DND-41 (cell line): ENCODE results near the gene SOWAHA.

ENCODE experiments used
- ATAC-seq: fragments of 200-7000 bp; cut with Tn5 transposase; 3 replicates; pipeline ENCODE4 v1.9.1; 2021; ENCODE audit warnings: low read depth; ENCODE audit not compliant: insufficient read depth
- DNase-seq: peaks from one replicate; pipeline ENCODE4 v3.0.0-alpha.2; 2020
- H2AFZ ChIP-seq: 2 replicates; pipeline ENCODE4 v1.6.0; 2012; ENCODE audit warnings: low read depth, low read length
- H3K27ac ChIP-seq: 2 replicates; pipeline ENCODE4 v1.5.1; 2012; ENCODE audit warnings: low read length, inconsistent platforms
- H3K27me3 ChIP-seq: fragments of 200-600 bp; sonication (generic); 2 replicates; pipeline ENCODE4 v1.6.0; 2012; ENCODE audit warnings: low read length, mild to moderate bottlenecking, inconsistent platforms; ENCODE audit not compliant: insufficient read depth, poor library complexity
- H3K36me3 ChIP-seq: 2 replicates; pipeline ENCODE4 v1.5.1; 2012; ENCODE audit warnings: low read length, inconsistent platforms; ENCODE audit not compliant: insufficient read depth
- H3K4me1 ChIP-seq: 2 replicates; pipeline ENCODE4 v1.5.1; 2012; ENCODE audit warnings: mild to moderate bottlenecking, low read length; ENCODE audit not compliant: insufficient read depth
- H3K4me2 ChIP-seq: 2 replicates; pipeline ENCODE4 v1.6.0; 2012; ENCODE audit warnings: mild to moderate bottlenecking, moderate library complexity, low read length, inconsistent platforms; ENCODE audit not compliant: insufficient read depth
- H3K4me3 ChIP-seq, 2 experiments: fragments of 200-600 bp in 1 of 2; shearing (Covaris generic) in 1 of 2; 2 replicates each; pipeline ENCODE4 v1.5.1; 2012 to 2016; ENCODE audit warnings: inconsistent platforms in 2 of 2, low read length in 2 of 2, mild to moderate bottlenecking in 2 of 2, low read depth in 1 of 2, moderate library complexity in 1 of 2
- H3K79me2 ChIP-seq: 2 replicates; pipeline ENCODE4 v1.6.0; 2012; ENCODE audit warnings: low read length, inconsistent platforms; ENCODE audit not compliant: insufficient read depth
- H3K9ac ChIP-seq: 2 replicates; pipeline ENCODE4 v1.6.0; 2012; ENCODE audit warnings: low read depth, mild to moderate bottlenecking, inconsistent platforms, low read length, moderate library complexity
- H3K9me3 ChIP-seq: 2 replicates; pipeline ENCODE4 v1.5.1; 2012; ENCODE audit warnings: low read length, moderate library complexity, mild to moderate bottlenecking, inconsistent platforms; ENCODE audit not compliant: insufficient read depth, severe bottlenecking
- H4K20me1 ChIP-seq: 2 replicates; pipeline ENCODE4 v1.6.0; 2012; ENCODE audit warnings: low read length; ENCODE audit not compliant: insufficient read depth
- CTCF ChIP-seq: IDR thresholded peaks from 2 replicates; pipeline ENCODE4 v1.5.1; 2012; ENCODE audit warnings: borderline replicate concordance, low read length, moderate library complexity, mild to moderate bottlenecking; ENCODE audit not compliant: poor library complexity, severe bottlenecking; ENCODE audit errors: extremely low read depth
- EZH2 ChIP-seq: IDR thresholded peaks from 3 replicates; pipeline ENCODE4 v1.6.1; 2012; ENCODE audit warnings: borderline replicate concordance, low read depth, mild to moderate bottlenecking, moderate library complexity, low read length, inconsistent platforms; ENCODE audit not compliant: severe bottlenecking

SOWAHA gene

GRCh38 chr5:132812781-132813598 lies at the start of gene SOWAHA:
Gene SOWAHA (plus strand): TSS chr5:132813302. CDS start chr5:132813622, 320 bp downstream.
- Histone ChIP-seq H3K4me2 (no peak within 1 kb of the TSS), H3K27ac (no peak within 1 kb of the TSS), H4K20me1 (no peaks in the 10 kb centered on the region), H3K4me3 (no peak within 1 kb of the TSS), H3K36me3 (no peaks in the 10 kb centered on the region), H3K9ac (no peak within 1 kb of the TSS), H3K9me3 (no peaks in the 10 kb centered on the region), H3K4me1 (no peaks in the 10 kb centered on the region), H3K27me3 (peaks cover 10% of the 10 kb centered on the region), H3K79me2 (no peaks in the 10 kb centered on the region), H2AFZ (no peak within 1 kb of the TSS)
- no peak for TF ChIP-seq EZH2
- TF ChIP-seq CTCF, result no peak
- DNase-seq (no peak), ATAC-seq (no peak)

- DNase-seq, result no peak
- Histone ChIP-seq H3K27ac (no peak overlapping the region), H3K4me3 (no peak overlapping the region), H3K36me3 (peaks cover 61% of the 10 kb centered on the region), H3K4me2 (no peak overlapping the region), H4K20me1 (peaks cover 27% of the 10 kb centered on the region), H3K27me3 (no peaks in the 10 kb centered on the region), H3K9me3 (no peaks in the 10 kb centered on the region), H2AFZ (no peak overlapping the region), H3K9ac (no peak overlapping the region), H3K79me2 (peaks cover 16% of the 10 kb centered on the region; the same call in 1 of the 2 replicates), H3K4me1 (no peaks in the 10 kb centered on the region; the same call in 1 of the 2 replicates)
- no peak for ATAC-seq
- TF ChIP-seq EZH2 (no peak), CTCF (no peak)
Observed at GRCh38 chr5:132764051-132764450, 49.1 kb upstream of the SOWAHA start.

GRCh38 chr5:132764671-132765238 lies 48.3 kb upstream of the SOWAHA start:
- no peak for TF ChIP-seq CTCF
- TF ChIP-seq EZH2, result no peak
- H3K79me2 ChIP-seq, result peaks cover 20% of the 10 kb centered on the region
- H3K4me1 ChIP-seq, result no peaks in the 10 kb centered on the region; the same call in 1 of the 2 replicates
- H3K9ac ChIP-seq, result no peak overlapping the region
- ATAC-seq (no peak), DNase-seq (no peak)
- H3K9me3 ChIP-seq, result no peaks in the 10 kb centered on the region
- peaks cover 33% of the 10 kb centered on the region for H4K20me1 ChIP-seq
- H3K4me2 ChIP-seq, result no peak overlapping the region
- H3K36me3 ChIP-seq, result peaks cover 54% of the 10 kb centered on the region
- no peak overlapping the region for H3K27ac ChIP-seq
- no peak overlapping the region for H3K4me3 ChIP-seq
- H2AFZ ChIP-seq, result no peak overlapping the region
- H3K27me3 ChIP-seq, result no peaks in the 10 kb centered on the region
